Keratinocyte (primary cell): ENCODE measurements around the gene ERICH2.

Source experiments
- EZH2 ChIP-seq: IDR thresholded peaks from one replicate; pipeline ENCODE4 v1.6.1; 2012; ENCODE audit warnings: inconsistent platforms, mild to moderate bottlenecking, low read length, moderate library complexity
- TF ChIP-seq, protein P1 (sequence below), 3 experiments: IDR thresholded peaks in 1 of 3; conservative IDR thresholded peaks in 1 of 3; optimal IDR thresholded peaks in 1 of 3; 2 replicates in 2 of 3; 3 replicates in 1 of 3; pipeline versions ENCODE3 to v1.5.1; 2011; ENCODE audit warnings: low read length in 3 of 3, mild to moderate bottlenecking in 3 of 3, moderate library complexity in 2 of 3, control low read depth in 1 of 3, inconsistent platforms in 1 of 3; ENCODE audit not compliant: insufficient read depth in 2 of 3; ENCODE audit errors: extremely low read depth in 1 of 3

- TF ChIP-seq EZH2 = no peak
- TF ChIP-seq, protein P1, sequence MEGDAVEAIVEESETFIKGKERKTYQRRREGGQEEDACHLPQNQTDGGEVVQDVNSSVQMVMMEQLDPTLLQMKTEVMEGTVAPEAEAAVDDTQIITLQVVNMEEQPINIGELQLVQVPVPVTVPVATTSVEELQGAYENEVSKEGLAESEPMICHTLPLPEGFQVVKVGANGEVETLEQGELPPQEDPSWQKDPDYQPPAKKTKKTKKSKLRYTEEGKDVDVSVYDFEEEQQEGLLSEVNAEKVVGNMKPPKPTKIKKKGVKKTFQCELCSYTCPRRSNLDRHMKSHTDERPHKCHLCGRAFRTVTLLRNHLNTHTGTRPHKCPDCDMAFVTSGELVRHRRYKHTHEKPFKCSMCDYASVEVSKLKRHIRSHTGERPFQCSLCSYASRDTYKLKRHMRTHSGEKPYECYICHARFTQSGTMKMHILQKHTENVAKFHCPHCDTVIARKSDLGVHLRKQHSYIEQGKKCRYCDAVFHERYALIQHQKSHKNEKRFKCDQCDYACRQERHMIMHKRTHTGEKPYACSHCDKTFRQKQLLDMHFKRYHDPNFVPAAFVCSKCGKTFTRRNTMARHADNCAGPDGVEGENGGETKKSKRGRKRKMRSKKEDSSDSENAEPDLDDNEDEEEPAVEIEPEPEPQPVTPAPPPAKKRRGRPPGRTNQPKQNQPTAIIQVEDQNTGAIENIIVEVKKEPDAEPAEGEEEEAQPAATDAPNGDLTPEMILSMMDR (optimal IDR thresholded peaks at IDR 0.05 in 1 of 3, IDR thresholded peaks at IDR 0.05 in 1 of 3, conservative IDR thresholded peaks at IDR 0.05 in 1 of 3; ENCODE audit: extremely low read depth in 1 of 3, insufficient read depth in 2 of 3, low read length in 3 of 3) = no peak
These were observed 3.5 kb upstream of the ERICH2 start for GRCh38 chr2:170766693-170767092.
